ENCODE data around the gene TFDP1. TPM values are rescaled to one million over a fixed set of nuclear protein-coding genes. Genes with fewer than 3 reads are reported as not detected.
A peak's percentile ranks its signal among the peaks of the same experiment; 100 is the strongest.

The TFDP1 gene
- total and polyA plus RNA-seq, 2 of the 4 experiments (the other 2 are of a cell fraction): 59.3 to 97.0 TPM

- peak; percentile 67 for TF ChIP-seq CEBPB (IDR thresholded peaks at IDR 0.05; ENCODE audit: low read depth, low read length)
- TF ChIP-seq SMC3 (IDR thresholded peaks at IDR 0.05; ENCODE audit: low read depth, low read length): no peak
These were observed 24.5 kb downstream of the TFDP1 start for GRCh38 chr13:113608967-113609533.

More at GRCh38 chr13:113608967-113609533, 24.5 kb downstream of the TFDP1 start:
- Histone ChIP-seq H4K8ac (ENCODE audit: low read depth in 2 of 2, low read length in 2 of 2) (no peak overlapping the region), H3K36me3 (ENCODE audit: control insufficient read depth, insufficient read depth, low read length) (peaks cover 28% of the 10 kb centered on the region), H3K27me3 (ENCODE audit: control insufficient read depth, insufficient read depth, low read length) (no peaks in the 10 kb centered on the region), H2AK5ac (ENCODE audit: low read depth, low read length) (no peak overlapping the region), H3K27ac (ENCODE audit: insufficient read depth, low read length) (no peak overlapping the region), H3K4ac (ENCODE audit: low read depth, low read length) (no peak overlapping the region), H2BK20ac (ENCODE audit: low read depth, low read length) (no peak overlapping the region), H3K79me1 (ENCODE audit: low read depth in 1 of 2, low read length in 2 of 2) (peaks cover 30 to 86% of the 10 kb centered on the region in 2 experiments), H3K9me1 (ENCODE audit: insufficient read depth, low read length) (peaks cover 30% of the 10 kb centered on the region), H2AK9ac (replicated peaks; ENCODE audit: low read depth, low read length, poor library complexity) (no peak overlapping the region), H4K91ac (ENCODE audit: insufficient read depth, low read depth, low read length) (no peak overlapping the region), H2BK120ac (ENCODE audit: low read depth, low read length) (no peak overlapping the region), H2BK15ac (ENCODE audit: low read depth, low read length) (no peak overlapping the region), H3K18ac (ENCODE audit: low read depth, low read length) (no peak overlapping the region), H4K20me1 (ENCODE audit: insufficient read depth, low read length) (peaks cover 90% of the 10 kb centered on the region), H4K5ac (ENCODE audit: low read depth, low read length) (no peak overlapping the region), H3K9ac (ENCODE audit: low read depth, low read length) (no peak overlapping the region), H3K4me2 (ENCODE audit: low read depth, low read length) (no peak overlapping the region), H3K23ac (ENCODE audit: low read depth, low read length) (no peak overlapping the region), H2BK5ac (ENCODE audit: low read depth, low read length, poor library complexity, severe bottlenecking) (no peak overlapping the region), H2AFZ (replicated peaks; ENCODE audit: low read length, poor library complexity) (peak overlapping the region; percentile 28), H3K4me1 (ENCODE audit: control insufficient read depth, insufficient read depth, low read length) (no peaks in the 10 kb centered on the region), H3K14ac (replicated peaks; ENCODE audit: low read depth, low read length) (no peak overlapping the region), H3K56ac (ENCODE audit: extremely low read depth, insufficient read depth, low read length) (no peak overlapping the region), H3K9me3 (ENCODE audit: control insufficient read depth, insufficient read depth, low read length) (no peaks in the 10 kb centered on the region), H3K4me3 (ENCODE audit: insufficient read depth, low read depth, low read length) (no peak overlapping the region)
- dilution Hi-C loops (cut with HindIII; ENCODE audit: low sequenced_read_pairs, unreplicated experiment): no loop called here
- ChIA-PET POLR2A (ENCODE audit: unreplicated experiment) (no interaction called here), CTCF (no interaction called here)
- ATAC-seq (ENCODE audit: low read depth) (no peak), DNase-seq (no peak)
- intact Hi-C loops (cut with micrococcal nuclease): no loop called here
- BruUV-seq (replicated peaks): no TSS peak
- in situ Hi-C loops (cut with MboI; ENCODE audit: low sequenced_read_pairs): no loop called here
- 96% methylated on average over 11 of the region's 22 CpGs; no CpG with 5 or more reads in 1 of the 2 experiments for WGBS, 2 experiments (ENCODE audit: extremely low coverage in 2 of 2, insufficient read length in 1 of 2)
